CD14-positive monocyte (primary cell): Measurements from ENCODE around the gene ABCC5. TPM values are rescaled to one million over a fixed set of nuclear protein-coding genes. Genes with fewer than 3 reads are reported as not detected.

Source experiments
- DNase-seq, 3 donors: peaks; one replicate each; pipeline ENCODE4 v3.0.0-alpha.2; 2011 to 2022
- H2AFZ ChIP-seq: 2 replicates; pipeline ENCODE4 v1.6.0; 2012; ENCODE audit warnings: mild to moderate bottlenecking, low read depth, low read length, inconsistent platforms; ENCODE audit not compliant: insufficient read depth, poor library complexity, severe bottlenecking
- H3K27ac ChIP-seq, 2 donors: 1 replicate in 1 of 2; 2 replicates in 1 of 2; pipeline ENCODE4 v1.5.1; 2012 to 2013; ENCODE audit warnings: low read length in 2 of 2, control low read depth in 1 of 2, inconsistent platforms in 1 of 2, low read depth in 1 of 2, mild to moderate bottlenecking in 1 of 2
- H3K27me3 ChIP-seq, 2 donors: one replicate each; pipeline versions ENCODE4 v1.6.0 to v1.6.1; 2011 to 2013; ENCODE audit warnings: low read length in 2 of 2; ENCODE audit not compliant: control insufficient read depth in 2 of 2, insufficient read depth in 2 of 2
- H3K36me3 ChIP-seq, 2 donors: replicated peaks in 1 of 2; 1 replicate in 1 of 2; 2 replicates in 1 of 2; pipeline versions ENCODE4 v1.5.1 to v1.6.1; 2012 to 2013; ENCODE audit warnings: low read length in 2 of 2, control low read depth in 1 of 2, inconsistent platforms in 1 of 2, mild to moderate bottlenecking in 1 of 2; ENCODE audit not compliant: insufficient read depth in 2 of 2, control insufficient read depth in 1 of 2
- H3K4me1 ChIP-seq, 2 donors: 1 replicate in 1 of 2; 2 replicates in 1 of 2; pipeline versions ENCODE4 v1.5.1 to v1.6.1; 2012 to 2013; ENCODE audit warnings: low read length in 2 of 2, control low read depth in 1 of 2, inconsistent platforms in 1 of 2, mild to moderate bottlenecking in 1 of 2, moderate library complexity in 1 of 2; ENCODE audit not compliant: insufficient read depth in 2 of 2, control insufficient read depth in 1 of 2
- H3K4me2 ChIP-seq: replicated peaks from 2 replicates; pipeline ENCODE3; 2012; ENCODE audit warnings: low read length, moderate library complexity, mild to moderate bottlenecking; ENCODE audit not compliant: poor library complexity, severe bottlenecking; ENCODE audit errors: extremely low read depth
- H3K4me3 ChIP-seq, 3 experiments: fragments of 200-600 bp in 1 of 3; sonication (generic) in 1 of 3; replicated peaks in 1 of 3; 1 replicate in 2 of 3; 2 replicates in 1 of 3; pipeline ENCODE4 v1.5.1; 2011 to 2013; ENCODE audit warnings: low read length in 3 of 3, mild to moderate bottlenecking in 3 of 3, control low read depth in 2 of 3, low read depth in 2 of 3, inconsistent platforms in 1 of 3, moderate library complexity in 1 of 3
- H3K79me2 ChIP-seq: 2 replicates; pipeline ENCODE4 v1.6.0; 2012; ENCODE audit warnings: mild to moderate bottlenecking, control low read depth, inconsistent platforms, low read length, moderate library complexity; ENCODE audit not compliant: insufficient read depth
- H3K9ac ChIP-seq: 2 replicates; pipeline ENCODE4 v1.6.0; 2017; ENCODE audit warnings: low read length, mild to moderate bottlenecking; ENCODE audit not compliant: insufficient read depth, poor library complexity, severe bottlenecking
- H3K9me3 ChIP-seq, 2 donors: replicated peaks in 1 of 2; 1 replicate in 1 of 2; 2 replicates in 1 of 2; pipeline versions ENCODE4 v1.5.1 to v1.6.1; 2012 to 2013; ENCODE audit warnings: low read length in 2 of 2, control low read depth in 1 of 2; ENCODE audit not compliant: control insufficient read depth in 1 of 2, insufficient read depth in 1 of 2
- H4K20me1 ChIP-seq: 2 replicates; pipeline ENCODE4 v1.6.0; 2012; ENCODE audit warnings: mild to moderate bottlenecking, low read length, control low read depth, moderate library complexity; ENCODE audit not compliant: insufficient read depth
- H3K27ac Mint-ChIP-seq, 7 donors: one replicate each; pipeline ENCODE4 v1.8.0; 2020; ENCODE audit warnings: mild to moderate bottlenecking in 7 of 7, mixed read lengths in 7 of 7, moderate library complexity in 6 of 7, inconsistent platforms in 2 of 7
- H3K27me3 Mint-ChIP-seq, 3 donors: one replicate each; pipeline ENCODE4 v1.8.0; 2021 to 2022; ENCODE audit warnings: low read depth in 3 of 3, mild to moderate bottlenecking in 3 of 3, mixed read lengths in 3 of 3, moderate library complexity in 3 of 3, inconsistent platforms in 1 of 3
- H3K36me3 Mint-ChIP-seq, 2 donors: one replicate each; pipeline ENCODE4 v1.8.0; 2020; ENCODE audit warnings: mixed read lengths in 2 of 2, inconsistent platforms in 1 of 2, mild to moderate bottlenecking in 1 of 2
- H3K4me1 Mint-ChIP-seq: one replicate; pipeline ENCODE4 v1.8.0; 2020; ENCODE audit warnings: mild to moderate bottlenecking, mixed read lengths
- H3K4me3 Mint-ChIP-seq, 2 donors: one replicate each; pipeline ENCODE4 v1.8.0; 2020; ENCODE audit warnings: mild to moderate bottlenecking in 2 of 2, mixed read lengths in 2 of 2, moderate library complexity in 1 of 2
- H3K9me3 Mint-ChIP-seq, 7 donors: one replicate each; pipeline ENCODE4 v1.8.0; 2020 to 2022; ENCODE audit warnings: mixed read lengths in 7 of 7, mild to moderate bottlenecking in 6 of 7, moderate library complexity in 6 of 7, inconsistent platforms in 2 of 7
- WGBS: methylation state at CpG from one replicate; pipeline ENCODE4 v1.1.5; 2013; ENCODE audit warnings: missing lambda C conversion rate; ENCODE audit not compliant: insufficient coverage; 5-methylcytosine and 5-hydroxymethylcytosine counted together
- intact Hi-C, 2 donors: fragments of 100-400 bp; cut with micrococcal nuclease; formaldehyde crosslinking; loops; one replicate each; pipeline versions ENCODE4 v1.15.0 to v1.15.1; 2023
- polyA plus RNA-seq, 3 donors: library from polyadenylated mRNA; depleted of rRNA in 1 of 3; unstranded in 2 of 3; stranded (reverse) in 1 of 3; fragments of 300-500 nt in 2 of 3; fragments of >200 nt in 1 of 3; fragmentation: Illumina TruSeq in 2 of 3; gene quantifications; 1 replicate in 2 of 3; 2 replicates in 1 of 3; pipeline ENCODE4 v1.2.3, GENCODE V29; 2012 to 2021
- TF ChIP-seq, protein P1 (sequence below): fragments of 200-600 bp; IDR thresholded peaks from one replicate; pipeline ENCODE4 v1.8.0; 2022; ENCODE audit warnings: antibody characterized with exemption, mild to moderate bottlenecking

The ABCC5 gene
- polyA plus RNA-seq, 3 donors, result 6.2 to 30.9 (median 7.7) TPM

DNA sequence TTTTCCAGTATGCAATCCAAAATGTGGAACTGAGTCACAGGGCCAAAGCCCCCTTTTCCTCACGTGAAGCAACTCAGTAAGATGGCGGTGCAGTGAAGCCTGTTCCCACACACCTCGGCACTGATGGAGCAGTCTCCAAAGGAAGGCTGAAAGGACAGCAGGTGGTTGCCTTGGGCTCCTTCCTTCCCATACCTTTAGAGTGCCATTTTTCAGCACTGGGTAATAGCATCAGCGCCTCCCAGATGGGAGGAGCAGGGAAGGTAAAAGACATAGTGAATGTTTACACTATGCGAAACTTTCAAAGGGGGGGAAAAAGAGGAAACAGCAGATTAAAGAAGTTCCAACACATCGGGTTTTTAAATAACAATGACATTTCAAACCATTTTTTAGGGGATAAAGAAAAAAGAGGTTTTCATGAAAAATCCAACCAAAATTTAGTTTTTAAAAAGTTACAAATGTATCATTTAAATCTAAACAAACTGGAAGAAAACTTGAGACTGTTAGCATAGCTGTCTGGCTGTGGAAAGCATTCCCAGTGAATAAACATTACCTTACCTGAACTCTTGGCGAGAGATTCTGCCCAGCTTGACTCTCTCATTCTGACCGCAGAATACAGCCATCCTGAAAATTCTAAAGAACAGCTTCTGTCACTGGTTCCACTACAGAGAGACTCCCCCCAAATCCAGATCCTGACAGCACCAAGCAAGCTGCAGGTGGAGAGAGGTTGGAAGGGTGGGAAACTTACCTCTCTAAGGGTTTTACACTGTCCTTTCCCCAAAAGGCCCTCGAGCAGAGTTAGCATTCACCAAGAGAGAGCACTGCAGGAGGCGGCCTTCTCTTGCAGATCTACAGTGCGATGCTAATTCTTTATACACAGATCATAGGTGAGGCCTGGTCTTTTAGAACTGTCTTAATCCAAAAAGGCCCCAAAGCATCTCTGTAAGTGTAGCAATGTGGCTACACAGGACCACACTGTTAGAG lies 32.6 kb downstream of the ABCC5 start:
- Histone ChIP-seq H3K27me3 (no peaks in the 10 kb centered on the region), H3K4me3 (no peak overlapping the region), H2AFZ (no peak overlapping the region), H3K36me3 (peaks cover 42 to 90% of the 10 kb centered on the region in 2 donors), H3K9ac (no peak overlapping the region), H3K4me1 (no peaks in the 10 kb centered on the region), H3K4me2 (no peak overlapping the region), H4K20me1 (no peaks in the 10 kb centered on the region), H3K27ac (no peak overlapping the region), H3K9me3 (no peaks in the 10 kb centered on the region), H3K79me2 (no peaks in the 10 kb centered on the region)
- H3K4me3 Mint-ChIP-seq, result no peak overlapping the region
- WGBS, result 96% methylated on average over 4 of the region's 11 CpGs
- TF ChIP-seq, protein P1, sequence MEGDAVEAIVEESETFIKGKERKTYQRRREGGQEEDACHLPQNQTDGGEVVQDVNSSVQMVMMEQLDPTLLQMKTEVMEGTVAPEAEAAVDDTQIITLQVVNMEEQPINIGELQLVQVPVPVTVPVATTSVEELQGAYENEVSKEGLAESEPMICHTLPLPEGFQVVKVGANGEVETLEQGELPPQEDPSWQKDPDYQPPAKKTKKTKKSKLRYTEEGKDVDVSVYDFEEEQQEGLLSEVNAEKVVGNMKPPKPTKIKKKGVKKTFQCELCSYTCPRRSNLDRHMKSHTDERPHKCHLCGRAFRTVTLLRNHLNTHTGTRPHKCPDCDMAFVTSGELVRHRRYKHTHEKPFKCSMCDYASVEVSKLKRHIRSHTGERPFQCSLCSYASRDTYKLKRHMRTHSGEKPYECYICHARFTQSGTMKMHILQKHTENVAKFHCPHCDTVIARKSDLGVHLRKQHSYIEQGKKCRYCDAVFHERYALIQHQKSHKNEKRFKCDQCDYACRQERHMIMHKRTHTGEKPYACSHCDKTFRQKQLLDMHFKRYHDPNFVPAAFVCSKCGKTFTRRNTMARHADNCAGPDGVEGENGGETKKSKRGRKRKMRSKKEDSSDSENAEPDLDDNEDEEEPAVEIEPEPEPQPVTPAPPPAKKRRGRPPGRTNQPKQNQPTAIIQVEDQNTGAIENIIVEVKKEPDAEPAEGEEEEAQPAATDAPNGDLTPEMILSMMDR, result no peak
- no peaks in the 10 kb centered on the region for H3K4me1 Mint-ChIP-seq
- H3K36me3 Mint-ChIP-seq, result peaks cover 56 to 76% of the 10 kb centered on the region in 2 donors
- H3K27me3 Mint-ChIP-seq, result peaks cover 0 to 2% (median 0%) of the 10 kb centered on the region in 3 donors
- H3K27ac Mint-ChIP-seq, result peak overlapping the region in 2 of 7 donors; percentile 22 to 51
- DNase-seq, result no peak
- intact Hi-C loops, result no loop called here
- no peaks in the 10 kb centered on the region for H3K9me3 Mint-ChIP-seq

DNA sequence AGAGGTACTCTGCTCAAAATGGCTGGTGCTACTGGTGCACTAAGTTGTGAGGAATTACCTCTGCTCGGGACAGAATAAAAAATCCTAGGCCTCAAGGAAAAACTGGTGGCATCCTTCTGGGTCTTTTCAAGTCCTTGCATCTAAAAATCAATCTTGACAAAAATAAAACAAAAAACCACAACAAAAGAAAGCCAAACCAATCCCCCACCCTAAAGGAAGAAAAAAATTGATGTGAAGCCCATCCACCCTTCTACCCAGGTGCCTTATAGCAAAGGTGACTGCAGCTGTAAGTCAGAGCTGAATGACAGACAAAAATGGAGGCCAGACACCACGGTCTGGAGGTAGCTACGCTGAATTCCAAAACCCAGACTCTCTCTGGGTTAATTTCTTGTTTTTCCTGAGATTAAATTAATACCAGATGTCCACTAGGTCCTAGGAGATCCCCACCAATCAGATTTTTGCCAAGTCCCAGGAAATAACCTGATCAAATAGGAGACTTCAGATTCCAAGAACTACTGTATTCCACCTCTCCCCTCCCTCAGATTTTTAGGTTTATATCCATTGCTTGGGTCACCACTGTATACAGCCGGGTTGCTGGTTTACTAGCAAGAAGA lies 33.5 kb downstream of the ABCC5 start:
- Histone ChIP-seq H3K27me3 (no peaks in the 10 kb centered on the region), H3K36me3 (peaks cover 42 to 92% of the 10 kb centered on the region in 2 donors), H3K9me3 (no peaks in the 10 kb centered on the region), H3K9ac (no peak overlapping the region), H3K27ac (no peak overlapping the region), H3K4me3 (no peak overlapping the region), H2AFZ (no peak overlapping the region), H3K4me1 (no peaks in the 10 kb centered on the region), H4K20me1 (no peaks in the 10 kb centered on the region), H3K79me2 (no peaks in the 10 kb centered on the region), H3K4me2 (no peak overlapping the region)
- DNase-seq, result no peak
- no peaks in the 10 kb centered on the region for H3K4me1 Mint-ChIP-seq
- TF ChIP-seq, protein P1, result no peak
- intact Hi-C loops, result no loop called here
- no peak overlapping the region for H3K4me3 Mint-ChIP-seq
- H3K27me3 Mint-ChIP-seq, result peaks cover 0 to 2% (median 0%) of the 10 kb centered on the region in 3 donors
- no peaks in the 10 kb centered on the region for H3K9me3 Mint-ChIP-seq
- no peak overlapping the region for H3K27ac Mint-ChIP-seq
- peaks cover 56 to 75% of the 10 kb centered on the region in 2 donors for H3K36me3 Mint-ChIP-seq
- WGBS, result 100% methylated on average over 4 of the region's 4 CpGs
